MM.1S (cell line): ENCODE data around the gene CNIH3.

Experiments used
- DNase-seq: peaks from one replicate; pipeline ENCODE4 v3.0.0-alpha.2; 2015
- H2AFZ ChIP-seq: fragments of 300-600 bp; sonication (generic); 2 replicates; pipeline ENCODE4 v1.6.0; 2016; ENCODE audit warnings: antibody characterized with exemption, low read length
- H3F3A ChIP-seq: fragments of 300-600 bp; sonication (generic); 2 replicates; pipeline ENCODE4 v1.6.1; 2016; ENCODE audit warnings: mild to moderate bottlenecking, antibody characterized with exemption, low read length, moderate library complexity, mixed read lengths; ENCODE audit not compliant: insufficient read depth
- H3K27ac ChIP-seq: fragments of 300-600 bp; sonication (generic); 2 replicates; pipeline ENCODE4 v1.5.1; 2016; ENCODE audit warnings: mild to moderate bottlenecking, low read length
- H3K27me3 ChIP-seq: fragments of 300-600 bp; sonication (generic); replicated peaks from 2 replicates; pipeline ENCODE4 v1.6.0; 2016; ENCODE audit warnings: low read length; ENCODE audit not compliant: insufficient read depth
- H3K36me3 ChIP-seq: fragments of 300-600 bp; sonication (generic); replicated peaks from 2 replicates; pipeline ENCODE4 v1.6.1; 2016; ENCODE audit warnings: mild to moderate bottlenecking, low read length, mixed read lengths; ENCODE audit not compliant: insufficient read depth
- H3K4me1 ChIP-seq: fragments of 300-600 bp; sonication (generic); 2 replicates; pipeline ENCODE4 v1.6.1; 2016; ENCODE audit warnings: low read length, mixed read lengths
- H3K4me2 ChIP-seq: fragments of 300-600 bp; sonication (generic); 2 replicates; pipeline ENCODE4 v1.6.0; 2016; ENCODE audit warnings: low read depth, low read length
- H3K4me3 ChIP-seq: fragments of 300-600 bp; sonication (generic); 2 replicates; pipeline ENCODE4 v1.5.1; 2016; ENCODE audit warnings: low read length, mixed read lengths
- H3K79me2 ChIP-seq: fragments of 300-600 bp; sonication (generic); 2 replicates; pipeline ENCODE4 v1.6.1; 2016; ENCODE audit warnings: mixed run types, low read length, mixed read lengths
- H3K9ac ChIP-seq: fragments of 300-600 bp; sonication (generic); 2 replicates; pipeline ENCODE4 v1.6.1; 2016; ENCODE audit warnings: low read length, mixed read lengths
- H3K9me2 ChIP-seq: fragments of 300-600 bp; sonication (generic); replicated peaks from 2 replicates; pipeline ENCODE4 v1.6.1; 2016; ENCODE audit warnings: mild to moderate bottlenecking, low read length, mixed read lengths; ENCODE audit not compliant: insufficient read depth
- H3K9me3 ChIP-seq: fragments of 300-600 bp; sonication (generic); replicated peaks from 2 replicates; pipeline ENCODE4 v1.6.1; 2016; ENCODE audit warnings: mild to moderate bottlenecking, low read length, mixed read lengths; ENCODE audit not compliant: insufficient read depth
- H4K20me1 ChIP-seq: fragments of 300-600 bp; sonication (generic); 2 replicates; pipeline ENCODE4 v1.6.1; 2016; ENCODE audit warnings: mild to moderate bottlenecking, low read length, moderate library complexity, mixed read lengths; ENCODE audit not compliant: insufficient read depth
- EZH2 ChIP-seq: fragments of 300-600 bp; sonication (generic); optimal IDR thresholded peaks from 2 replicates; pipeline ENCODE3; 2017; ENCODE audit warnings: low read depth, mild to moderate bottlenecking, antibody characterized with exemption, low read length, mixed read lengths
- EZH2phosphoT487 ChIP-seq: fragments of 300-600 bp; sonication (generic); IDR thresholded peaks from 2 replicates; pipeline ENCODE4 v1.6.1; 2018; ENCODE audit warnings: antibody characterized with exemption, low read length
- TF ChIP-seq, protein P1 (sequence below): fragments of 300-600 bp; sonication (generic); IDR thresholded peaks from 2 replicates; pipeline ENCODE4 v1.5.1; 2016; ENCODE audit warnings: antibody characterized with exemption, low read length, mixed read lengths

CNIH3 gene

DNA sequence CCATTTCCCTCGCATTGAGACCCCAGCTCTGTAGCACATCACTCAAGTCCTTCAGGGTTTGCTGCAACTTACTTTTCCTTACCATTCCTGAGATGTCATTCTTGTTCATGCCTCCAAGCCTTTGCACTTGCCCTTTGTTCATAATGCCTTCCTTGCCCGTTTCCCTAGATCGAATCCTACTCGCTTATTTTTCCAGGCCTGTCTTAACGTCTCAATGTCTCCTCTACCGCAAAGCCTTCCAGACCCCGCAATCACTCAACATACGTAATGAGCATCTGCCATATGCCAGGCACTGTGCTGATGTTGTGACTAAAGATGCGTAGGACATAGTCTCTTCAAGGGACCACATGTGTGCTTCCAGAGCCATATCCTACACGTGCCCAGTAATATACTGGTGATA is 31.1 kb upstream of the CNIH3 start:
- H2AFZ ChIP-seq: no peak overlapping the region
- H3K79me2 ChIP-seq: no peaks in the 10 kb centered on the region
- no peak overlapping the region for H3K27ac ChIP-seq
- DNase-seq: no peak
- TF ChIP-seq, protein P1, sequence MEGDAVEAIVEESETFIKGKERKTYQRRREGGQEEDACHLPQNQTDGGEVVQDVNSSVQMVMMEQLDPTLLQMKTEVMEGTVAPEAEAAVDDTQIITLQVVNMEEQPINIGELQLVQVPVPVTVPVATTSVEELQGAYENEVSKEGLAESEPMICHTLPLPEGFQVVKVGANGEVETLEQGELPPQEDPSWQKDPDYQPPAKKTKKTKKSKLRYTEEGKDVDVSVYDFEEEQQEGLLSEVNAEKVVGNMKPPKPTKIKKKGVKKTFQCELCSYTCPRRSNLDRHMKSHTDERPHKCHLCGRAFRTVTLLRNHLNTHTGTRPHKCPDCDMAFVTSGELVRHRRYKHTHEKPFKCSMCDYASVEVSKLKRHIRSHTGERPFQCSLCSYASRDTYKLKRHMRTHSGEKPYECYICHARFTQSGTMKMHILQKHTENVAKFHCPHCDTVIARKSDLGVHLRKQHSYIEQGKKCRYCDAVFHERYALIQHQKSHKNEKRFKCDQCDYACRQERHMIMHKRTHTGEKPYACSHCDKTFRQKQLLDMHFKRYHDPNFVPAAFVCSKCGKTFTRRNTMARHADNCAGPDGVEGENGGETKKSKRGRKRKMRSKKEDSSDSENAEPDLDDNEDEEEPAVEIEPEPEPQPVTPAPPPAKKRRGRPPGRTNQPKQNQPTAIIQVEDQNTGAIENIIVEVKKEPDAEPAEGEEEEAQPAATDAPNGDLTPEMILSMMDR: no peak
- no peak for TF ChIP-seq EZH2phosphoT487
- TF ChIP-seq EZH2: no peak
- no peak overlapping the region for H3K9ac ChIP-seq
- H3K4me1 ChIP-seq: no peaks in the 10 kb centered on the region
- H3K4me2 ChIP-seq: no peak overlapping the region
- no peaks in the 10 kb centered on the region for H3K9me2 ChIP-seq
- no peaks in the 10 kb centered on the region for H3K9me3 ChIP-seq
- H3K4me3 ChIP-seq: no peak overlapping the region
- no peaks in the 10 kb centered on the region for H4K20me1 ChIP-seq
- H3K27me3 ChIP-seq: no peaks in the 10 kb centered on the region
- no peaks in the 10 kb centered on the region for H3F3A ChIP-seq
- no peaks in the 10 kb centered on the region for H3K36me3 ChIP-seq

DNA sequence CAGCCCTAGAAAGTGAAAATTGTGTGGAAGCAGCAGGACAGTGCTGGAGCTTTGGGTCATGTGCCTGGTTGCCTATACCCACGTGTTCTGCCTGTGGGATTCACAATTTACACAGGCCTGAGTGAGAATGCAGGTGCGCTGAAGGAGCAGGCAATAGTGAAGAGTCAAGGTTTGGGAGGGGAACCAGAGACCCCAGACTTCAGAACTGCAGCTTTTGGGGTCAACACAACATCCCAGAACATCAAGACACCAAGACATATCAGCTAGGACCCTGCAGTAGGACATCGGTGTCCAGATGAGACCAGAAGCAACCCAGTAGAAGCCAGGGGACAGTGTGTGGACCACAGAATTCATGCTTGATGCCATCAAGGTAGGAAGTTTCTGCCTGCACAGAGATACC is 29.1 kb upstream of the CNIH3 start:
- no peaks in the 10 kb centered on the region for H3K9me2 ChIP-seq
- H2AFZ ChIP-seq: no peak overlapping the region
- H3K79me2 ChIP-seq: no peaks in the 10 kb centered on the region
- no peaks in the 10 kb centered on the region for H3K9me3 ChIP-seq
- TF ChIP-seq EZH2 (no peak), EZH2phosphoT487 (no peak)
- TF ChIP-seq, protein P1: no peak
- H3K27me3 ChIP-seq: no peaks in the 10 kb centered on the region
- H3K27ac ChIP-seq: no peak overlapping the region
- no peak overlapping the region for H3K9ac ChIP-seq
- no peak overlapping the region for H3K4me3 ChIP-seq
- no peak for DNase-seq
- no peaks in the 10 kb centered on the region for H3K36me3 ChIP-seq
- no peaks in the 10 kb centered on the region for H4K20me1 ChIP-seq
- H3K4me2 ChIP-seq: no peak overlapping the region
- H3F3A ChIP-seq: no peaks in the 10 kb centered on the region
- H3K4me1 ChIP-seq: no peaks in the 10 kb centered on the region

DNA sequence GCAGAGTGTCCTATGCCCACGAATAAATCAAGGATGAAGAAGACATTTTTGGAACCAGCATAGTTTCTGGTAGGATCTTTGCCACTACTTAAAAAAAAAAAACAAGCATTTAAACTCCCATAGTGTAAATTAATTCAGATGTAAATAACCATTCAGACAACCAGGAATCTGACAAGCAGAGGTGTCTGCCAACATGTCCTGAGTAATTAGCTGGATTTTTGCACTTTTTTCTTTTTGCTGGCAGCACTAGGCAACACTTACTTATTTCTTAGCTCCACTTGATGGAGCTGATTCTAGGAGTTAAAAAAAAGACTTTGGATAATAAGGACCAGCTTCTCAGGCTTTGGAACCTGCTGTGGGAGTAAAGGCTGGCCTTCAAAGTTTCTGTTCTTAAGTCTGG is 27.6 kb upstream of the CNIH3 start:
- H4K20me1 ChIP-seq: no peaks in the 10 kb centered on the region
- H3K27me3 ChIP-seq: no peaks in the 10 kb centered on the region
- H3F3A ChIP-seq: no peaks in the 10 kb centered on the region
- H3K4me2 ChIP-seq: no peak overlapping the region
- no peak overlapping the region for H3K9ac ChIP-seq
- H3K27ac ChIP-seq: no peak overlapping the region
- H3K9me3 ChIP-seq: no peaks in the 10 kb centered on the region
- no peak for TF ChIP-seq EZH2phosphoT487
- no peak for TF ChIP-seq EZH2
- TF ChIP-seq, protein P1: no peak
- H3K79me2 ChIP-seq: no peaks in the 10 kb centered on the region
- DNase-seq: no peak
- no peak overlapping the region for H3K4me3 ChIP-seq
- no peaks in the 10 kb centered on the region for H3K9me2 ChIP-seq
- H3K4me1 ChIP-seq: no peaks in the 10 kb centered on the region
- H2AFZ ChIP-seq: no peak overlapping the region
- no peaks in the 10 kb centered on the region for H3K36me3 ChIP-seq
